Activated CD4-positive, alpha-beta T cell treated with anti-CD3 and anti-CD28 coated beads, Interleukin-2, amount 50 U/mL, for 1 hour (primary cell): Measurements from ENCODE around the gene FAM234B.

Experiments
- DNase-seq: peaks from one replicate; pipeline ENCODE4 v3.0.0-alpha.2; 2020

The FAM234B gene

DNA sequence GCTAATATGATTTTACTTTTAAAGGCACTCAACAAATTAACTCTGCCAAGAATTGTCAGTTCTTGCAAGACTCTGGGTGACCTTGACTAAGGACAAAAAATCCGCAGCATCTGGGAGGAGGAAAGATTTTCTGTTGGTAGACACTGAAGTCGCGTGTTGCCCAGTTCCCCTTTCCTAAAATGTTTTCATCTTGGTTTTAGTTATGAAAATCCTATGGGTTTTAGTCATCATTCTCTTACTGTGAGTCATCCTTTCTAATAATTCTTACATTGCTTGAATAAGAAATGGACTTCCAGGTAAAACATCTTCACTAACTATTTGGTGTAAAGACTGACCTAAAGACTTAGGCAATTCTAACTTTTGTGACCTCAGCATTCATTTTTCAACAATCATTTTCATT is 50.2 kb downstream of the FAM234B start:
- no peak for DNase-seq

- no peak for DNase-seq
These were observed 51.2 kb downstream of the FAM234B start for GRCh38 chr12:13095266-13095995.

GRCh38 chr12:13097491-13098011 is 53.4 kb downstream of the FAM234B start:
- no peak for DNase-seq

DNA sequence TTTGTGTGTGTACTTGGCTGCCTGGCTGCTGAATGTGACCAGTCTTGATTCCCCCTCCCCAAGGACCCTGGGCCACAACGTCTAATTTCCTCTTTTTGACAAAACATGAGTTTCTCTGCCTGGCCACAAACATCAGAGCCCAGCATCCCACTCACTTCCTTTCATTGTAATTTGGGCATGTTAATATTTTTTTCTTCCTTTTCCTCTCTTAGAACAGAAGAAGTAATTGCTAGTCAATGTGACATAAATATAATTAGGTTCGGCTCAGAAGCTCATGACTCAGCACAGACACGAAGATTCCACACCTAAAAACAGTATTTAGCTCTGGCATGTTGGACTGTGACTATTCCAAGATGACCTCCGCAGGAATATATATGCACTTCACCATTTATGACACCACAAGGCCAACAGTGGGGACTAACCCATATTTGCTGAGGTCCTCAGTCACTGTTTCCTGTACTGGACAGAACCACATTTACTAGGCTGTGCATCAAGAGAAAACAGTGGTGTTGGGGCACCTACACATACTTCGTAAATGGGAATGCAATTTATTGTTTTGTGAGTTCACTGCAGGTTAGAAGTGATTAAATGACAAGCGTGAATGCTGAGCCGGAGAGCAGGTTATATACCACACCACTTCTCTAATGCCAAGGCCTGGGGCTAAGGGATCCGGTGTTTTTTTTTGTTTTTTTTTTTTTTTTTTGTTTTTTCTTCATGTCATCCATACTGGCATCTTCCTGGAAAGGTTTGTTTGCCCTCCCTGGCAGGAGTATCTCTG is 55.1 kb downstream of the FAM234B start:
- no peak for DNase-seq

- DNase-seq, result no peak
These were observed 55.8 kb downstream of the FAM234B start for GRCh38 chr12:13099844-13100604.

DNA sequence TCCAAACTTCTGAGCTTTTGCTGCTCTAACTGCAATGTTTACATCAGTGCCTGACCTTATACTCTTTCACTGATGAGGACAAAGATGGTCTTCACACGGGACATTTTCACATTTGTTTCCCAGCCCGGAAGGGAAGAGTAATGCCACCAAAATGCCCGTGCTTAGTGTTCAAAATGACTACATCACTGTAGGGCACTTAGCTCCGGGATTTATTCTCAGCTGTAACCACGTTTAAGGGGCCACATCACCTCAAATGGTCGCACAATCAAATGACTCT is 56.4 kb downstream of the FAM234B start:
- DNase-seq, result no peak

DNA sequence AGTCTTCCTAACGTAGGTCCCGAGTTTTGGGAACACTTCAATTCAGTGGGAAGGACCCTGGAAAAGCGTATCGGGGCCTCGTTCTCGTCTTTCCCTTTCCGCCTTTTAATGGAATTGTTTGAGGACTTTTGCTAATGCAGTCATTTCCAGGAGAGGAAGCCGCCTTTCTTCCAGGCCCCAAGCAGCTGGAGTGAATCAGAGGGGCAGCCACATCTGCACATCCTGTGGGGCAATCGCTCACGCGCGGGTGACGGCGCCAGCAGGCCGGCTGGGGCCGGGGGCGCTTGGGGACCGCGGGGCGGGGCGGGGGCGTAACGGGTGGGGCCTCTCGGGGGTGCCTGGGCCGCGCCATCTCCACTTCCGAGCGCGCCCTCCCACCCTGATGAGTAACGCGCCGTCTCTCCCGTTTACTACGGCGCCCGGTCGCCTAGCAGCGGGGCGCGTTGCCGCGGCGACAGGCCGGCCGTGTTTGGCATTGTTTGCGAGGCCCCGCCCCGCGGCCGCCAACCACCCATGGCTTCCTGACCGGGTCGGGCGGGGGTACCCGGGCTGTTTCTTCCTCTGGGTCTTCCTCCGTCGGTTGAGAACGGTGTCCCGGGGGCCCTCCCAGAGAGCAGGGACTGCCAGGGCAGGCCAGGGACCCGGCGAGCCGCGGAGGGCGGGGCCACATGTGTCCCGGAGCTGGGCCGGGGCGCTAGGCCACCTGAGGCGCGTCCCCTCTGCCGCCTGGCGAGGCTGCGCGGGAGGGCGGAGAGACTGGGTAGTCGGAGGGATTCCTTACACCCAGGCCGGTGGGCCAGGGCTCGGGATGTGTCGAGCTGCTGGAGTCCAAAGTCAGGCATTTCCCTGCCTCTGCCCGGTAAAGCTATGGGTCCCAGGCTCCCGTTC is 56.9 kb downstream of the FAM234B start:
- DNase-seq, result peak; percentile 93

GRCh38 chr12:13101821-13102375 is 57.7 kb downstream of the FAM234B start:
- DNase-seq, result peak; percentile 22

DNA sequence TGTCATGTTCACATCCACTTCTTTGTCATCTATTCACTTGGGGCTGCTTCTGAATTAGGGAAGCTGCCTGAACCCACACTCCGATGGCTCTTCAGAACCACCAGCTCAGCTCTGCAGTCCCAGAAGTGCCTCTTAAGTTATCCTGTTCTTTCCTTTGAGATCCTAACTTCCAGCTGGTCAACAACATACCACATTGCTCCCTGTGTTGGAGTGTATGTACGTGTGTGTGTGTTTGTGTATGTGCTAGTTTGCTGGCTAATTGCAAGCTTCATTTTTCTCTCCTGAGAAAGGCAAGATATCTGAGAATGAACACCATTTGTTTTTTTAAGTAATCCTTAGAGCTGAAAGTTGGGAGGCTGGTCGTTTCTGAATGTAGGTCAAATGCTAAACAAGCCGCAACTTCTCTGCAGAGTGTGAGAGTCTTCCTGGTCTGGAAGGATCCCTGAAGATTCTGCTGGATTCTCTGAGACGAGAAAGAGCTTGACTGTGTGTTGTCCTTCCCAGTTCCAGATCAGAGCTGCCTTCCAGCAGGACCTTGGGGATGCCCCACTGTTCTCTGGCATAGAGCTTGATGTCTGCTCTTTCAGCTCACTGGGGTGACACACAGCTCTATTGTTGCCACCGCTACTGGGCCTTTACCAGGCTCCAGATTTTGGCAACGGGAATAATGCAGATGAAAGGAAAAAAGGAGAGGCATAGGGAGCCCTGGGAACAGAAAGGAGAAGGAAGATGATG is 58.4 kb downstream of the FAM234B start:
- no peak for DNase-seq

- no peak for DNase-seq
These were observed 59.3 kb downstream of the FAM234B start, which contains the start of gene GSG1 for GRCh38 chr12:13103391-13104033. Gene GSG1, minus strand, starts transcription at chr12:13103667. Its CDS starts 155 bp downstream, at chr12:13103512.

DNA sequence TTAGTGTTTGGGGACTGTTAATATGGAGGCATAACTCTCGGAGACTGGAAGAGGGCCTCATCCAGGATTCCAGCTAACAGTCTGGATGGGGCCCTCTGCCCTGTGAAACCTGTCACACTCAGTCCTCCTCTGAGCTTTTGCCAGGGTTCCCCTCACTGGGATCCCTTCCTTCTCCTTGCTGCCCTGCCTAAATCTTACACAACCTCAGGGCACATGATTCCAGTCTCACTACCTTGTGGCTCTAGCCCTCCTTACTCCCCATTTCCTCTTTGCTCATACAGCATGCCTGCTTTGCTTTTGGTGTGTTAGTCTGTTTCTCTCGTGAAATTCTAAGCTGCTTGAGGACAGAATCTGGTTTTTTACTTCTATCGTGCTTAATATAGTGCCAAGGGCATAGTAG is 60.2 kb downstream of the FAM234B start:
- no peak for DNase-seq

GRCh38 chr12:13105781-13106180 is 61.6 kb downstream of the FAM234B start:
- no peak for DNase-seq

DNA sequence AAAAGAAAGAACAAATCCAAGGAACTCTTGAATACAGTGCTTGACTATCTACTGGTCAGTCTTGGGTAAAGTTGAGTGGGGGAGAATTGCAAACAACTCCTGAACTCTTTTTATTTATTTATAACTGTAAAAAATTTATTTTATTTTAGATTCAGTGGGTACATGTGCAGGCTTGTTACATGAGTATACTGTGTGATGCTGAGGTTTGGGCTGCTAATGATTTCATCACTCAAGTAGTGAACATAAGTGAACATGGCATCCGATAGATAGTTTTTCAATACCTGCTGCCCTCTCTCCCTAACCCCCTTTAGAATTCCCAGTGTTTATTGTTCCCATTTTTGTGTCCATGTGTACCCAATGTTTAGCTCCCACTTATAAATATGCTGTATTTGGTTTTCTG is 62.5 kb downstream of the FAM234B start:
- DNase-seq, result no peak

DNA sequence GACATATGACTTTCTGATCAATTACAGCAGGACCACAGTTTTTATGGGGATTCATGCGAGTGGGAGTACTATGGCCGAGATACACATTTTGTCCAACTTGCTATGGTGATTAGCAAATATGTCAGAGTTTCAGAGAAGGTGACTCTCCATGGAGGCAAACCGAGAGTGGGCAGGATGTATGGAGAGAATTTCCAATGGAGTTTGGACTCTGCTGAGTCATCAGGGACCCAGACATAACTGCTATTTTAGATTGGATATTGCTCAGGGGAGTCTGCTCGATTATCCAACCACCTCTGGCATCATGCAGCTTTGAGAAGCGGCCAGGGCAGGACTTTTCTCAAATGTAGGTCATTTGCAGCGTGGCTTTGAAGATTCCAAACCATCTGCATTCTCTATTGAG is 68.8 kb downstream of the FAM234B start:
- no peak for DNase-seq

DNA sequence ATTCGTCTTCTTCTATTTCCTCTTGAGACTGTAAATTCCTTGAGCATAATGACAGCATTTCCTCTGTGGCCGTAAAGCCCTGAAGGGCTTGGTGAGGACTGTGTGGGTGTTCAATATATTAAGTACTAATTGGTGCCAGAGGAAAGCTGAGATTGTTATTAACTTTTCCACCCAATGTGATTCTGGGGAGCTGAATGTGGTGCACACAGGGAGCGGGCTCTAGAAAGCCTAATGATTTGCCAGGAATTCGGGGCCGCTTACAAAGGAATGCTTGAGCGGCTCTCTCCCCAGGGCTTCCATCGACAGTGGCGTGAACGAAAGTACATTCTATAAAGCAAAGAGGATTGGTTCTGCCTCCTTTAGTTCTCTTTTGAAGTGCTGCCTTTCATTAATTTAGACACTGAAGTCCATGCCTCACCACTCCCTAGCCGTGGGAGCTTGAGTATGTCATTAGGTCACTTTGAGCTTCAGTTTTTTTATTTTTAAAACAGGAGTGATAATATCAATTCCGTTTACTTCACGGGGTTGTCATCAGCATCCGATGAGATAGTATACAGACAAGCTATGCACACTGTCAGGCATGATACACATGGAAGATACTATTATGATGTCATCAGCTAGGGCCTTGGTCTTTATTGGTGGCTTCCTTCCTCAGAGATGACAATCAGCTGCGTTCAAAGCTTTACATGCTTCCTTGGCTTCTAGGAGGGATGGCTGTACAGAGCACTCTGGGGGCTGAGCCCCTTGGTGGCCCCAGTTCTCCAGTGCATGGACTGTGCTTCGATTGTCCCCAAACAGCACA is 70.3 kb downstream of the FAM234B start:
- no peak for DNase-seq

- no peak for DNase-seq
These were observed 72.1 kb downstream of the FAM234B start for GRCh38 chr12:13116259-13116658.

GRCh38 chr12:13117029-13117428 is 72.8 kb downstream of the FAM234B start:
- DNase-seq, result no peak

DNA sequence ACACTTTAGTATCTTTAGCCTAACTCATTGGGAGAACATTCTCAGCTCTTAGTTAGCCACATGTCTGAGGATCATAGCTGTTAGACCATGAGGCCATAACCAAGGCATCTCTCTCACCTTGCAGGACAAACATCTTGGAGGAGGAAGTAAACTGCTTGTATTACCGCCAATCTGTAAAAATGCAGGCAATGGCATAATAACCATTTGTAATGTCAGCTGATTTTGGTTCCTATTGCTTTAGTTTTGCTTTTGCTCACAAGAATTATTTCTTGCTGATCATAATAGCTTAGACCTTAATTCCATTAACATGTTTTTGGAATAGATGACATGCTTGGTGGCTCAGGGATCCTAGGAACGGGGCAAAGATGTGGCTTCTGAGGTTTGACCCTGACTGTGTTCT is 75.6 kb downstream of the FAM234B start:
- DNase-seq, result no peak

DNA sequence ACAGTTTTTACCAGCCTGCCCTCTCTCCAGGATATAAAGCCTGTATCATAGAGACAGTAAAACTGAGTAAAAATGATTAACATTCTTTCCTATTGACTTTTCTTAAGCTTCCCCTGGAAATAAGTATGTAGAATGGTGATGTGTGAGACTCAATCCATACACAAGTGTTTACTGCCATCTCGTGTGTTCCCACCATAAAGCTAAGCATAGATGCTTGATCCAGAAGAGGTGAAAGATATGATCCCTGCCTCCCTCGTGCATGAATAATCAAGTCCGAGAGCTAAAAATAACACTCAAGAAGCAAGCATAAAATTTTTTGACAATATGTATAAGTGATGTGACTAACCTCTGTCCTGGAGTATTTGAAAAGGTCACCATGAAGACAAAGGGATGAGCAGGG is 76.2 kb downstream of the FAM234B start:
- DNase-seq, result no peak

- DNase-seq, result no peak
These were observed 77.4 kb downstream of the FAM234B start for GRCh38 chr12:13121568-13121967.
